Adrenal gland (tissue), 12 donors: ENCODE results near the gene NPPC. TPM values are rescaled to one million over a fixed set of nuclear protein-coding genes. Genes with fewer than 3 reads are reported as not detected.
"Not testable (repeated sequence)": the region's sequence is repeated elsewhere in the genome, so short reads cannot be mapped to it uniquely, and the experiment has no call there.

Experiments
- DNase-seq, 7 donors: peaks; one replicate each; pipeline ENCODE4 v3.0.0-alpha.2; 2019 to 2020
- H3K27ac ChIP-seq, 5 donors: fragments of 200-600 bp; sonication (generic) in 4 of 5; 1 replicate in 3 of 5; 2 replicates in 2 of 5; pipeline versions ENCODE4 v1.5.1 to v1.8.0; 2016 to 2020; ENCODE audit warnings: mild to moderate bottlenecking in 1 of 5
- H3K27me3 ChIP-seq: fragments of 200-600 bp; 2 replicates; pipeline ENCODE4 v1.8.0; 2021
- H3K36me3 ChIP-seq, 2 donors: fragments of 200-600 bp; replicated peaks in 1 of 2; 1 replicate in 1 of 2; 2 replicates in 1 of 2; pipeline versions ENCODE4 v1.5.1 to v1.8.0; 2018 to 2022
- H3K4me1 ChIP-seq, 2 donors: fragments of 200-600 bp; replicated peaks in 1 of 2; 1 replicate in 1 of 2; 2 replicates in 1 of 2; pipeline versions ENCODE4 v1.5.1 to v1.8.0; 2018 to 2021
- H3K4me3 ChIP-seq, 4 donors: fragments of 200-600 bp; sonication (generic) in 3 of 4; one replicate each; pipeline ENCODE4 v1.5.1; 2016 to 2018
- H3K9me3 ChIP-seq, 3 donors: fragments of 200-600 bp; sonication (generic) in 1 of 3; replicated peaks in 1 of 3; 1 replicate in 2 of 3; 2 replicates in 1 of 3; pipeline versions ENCODE4 v1.5.1 to v1.8.0; 2016 to 2021
- POLR2A ChIP-seq, 2 donors: fragments of 450-650 bp; IDR thresholded peaks; one replicate each; pipeline ENCODE4 v1.6.1; 2017; ENCODE audit warnings: antibody characterized with exemption in 2 of 2, mild to moderate bottlenecking in 2 of 2, moderate library complexity in 1 of 2
- WGBS, 4 donors: extraction: QIAGEN DNeasy Blood & Tissue Kit in 2 of 4; methylation state at CpG; one replicate each; pipeline versions ENCODE4 v1.1.5 to v1.1.7; 2013 to 2017; 5-methylcytosine and 5-hydroxymethylcytosine counted together
- intact Hi-C, 2 donors: fragments of 100-400 bp; cut with DNase I; formaldehyde crosslinking; loops; one replicate each; pipeline versions ENCODE4 v1.14.1 to v1.15.0; 2022 to 2023
- polyA plus RNA-seq, 3 donors: library from polyadenylated mRNA; stranded (reverse); fragments of 200-250 nt in 2 of 3; fragments of 350-450 nt in 1 of 3; fragmentation: Illumina TruSeq in 1 of 3; extraction: RNeasy Lipid Tissue Mini Kit (QIAGEN cat#74804) in 1 of 3; gene quantifications; one replicate each; pipeline ENCODE4 v1.2.3, GENCODE V29; 2013 to 2014
- total RNA-seq, 9 donors: library from RNA; depleted of rRNA in 4 of 9; stranded (reverse); fragments of >200 nt in 4 of 9; fragments of 120-200 nt in 1 of 9; fragmentation: NEBNext Ultra II Directional in 1 of 9; extraction: Animal tissue kit (Norgen Biotek cat#: 25700) in 1 of 9; gene quantifications; one replicate each; pipeline versions ENCODE4 v1.1.0 to v1.2.4, GENCODE V29; 2013 to 2023
- TF ChIP-seq, protein P1 (sequence below), 6 experiments: fragments of 450-650 bp in 4 of 6; fragments of 200-600 bp in 2 of 6; sonication (generic) in 1 of 6; IDR thresholded peaks; 1 replicate in 5 of 6; 2 replicates in 1 of 6; pipeline versions ENCODE4 v1.5.1 to v1.8.0; 2016 to 2021; ENCODE audit warnings: antibody characterized with exemption in 6 of 6, mild to moderate bottlenecking in 2 of 6, moderate library complexity in 1 of 6
- donor health status: healthy with polysubstance abuse.
- donor health status: Bipolar disorder and iron deficiency.
- donor health status: DM: yes; HTN: yes; CAD: no.
- donor health status: DM: no; HTN: no; CAD: no.
- donor health status: DM: no; HTN: no; CAD: no.
- donor health status: DM: yes; HTN: yes; CAD: no.

Gene NPPC
- total and polyA plus RNA-seq, 12 donors, result 0.13 to 0.74 (median 0.17) TPM; not detected in 9

DNA sequence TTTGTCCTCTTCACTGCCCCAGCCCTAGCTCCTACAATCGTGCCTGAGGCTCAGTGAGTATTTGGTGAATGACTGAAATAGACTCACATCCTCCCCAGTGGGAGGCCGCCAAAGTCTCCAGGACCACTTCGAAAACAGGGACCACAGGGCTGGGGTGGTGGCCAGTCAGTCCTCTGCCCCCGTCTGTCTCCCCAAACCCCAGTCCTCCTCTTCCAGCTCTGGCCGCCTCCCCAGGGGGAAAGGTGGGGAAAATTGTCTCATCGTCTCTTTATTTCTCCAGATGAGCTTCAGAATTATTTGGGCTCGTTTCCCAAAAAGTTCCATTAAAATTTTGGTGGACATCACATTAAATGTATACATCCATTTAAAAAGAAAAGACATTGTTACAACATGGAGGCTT lies 43.5 kb downstream of the NPPC start:
- TF ChIP-seq, protein P1, sequence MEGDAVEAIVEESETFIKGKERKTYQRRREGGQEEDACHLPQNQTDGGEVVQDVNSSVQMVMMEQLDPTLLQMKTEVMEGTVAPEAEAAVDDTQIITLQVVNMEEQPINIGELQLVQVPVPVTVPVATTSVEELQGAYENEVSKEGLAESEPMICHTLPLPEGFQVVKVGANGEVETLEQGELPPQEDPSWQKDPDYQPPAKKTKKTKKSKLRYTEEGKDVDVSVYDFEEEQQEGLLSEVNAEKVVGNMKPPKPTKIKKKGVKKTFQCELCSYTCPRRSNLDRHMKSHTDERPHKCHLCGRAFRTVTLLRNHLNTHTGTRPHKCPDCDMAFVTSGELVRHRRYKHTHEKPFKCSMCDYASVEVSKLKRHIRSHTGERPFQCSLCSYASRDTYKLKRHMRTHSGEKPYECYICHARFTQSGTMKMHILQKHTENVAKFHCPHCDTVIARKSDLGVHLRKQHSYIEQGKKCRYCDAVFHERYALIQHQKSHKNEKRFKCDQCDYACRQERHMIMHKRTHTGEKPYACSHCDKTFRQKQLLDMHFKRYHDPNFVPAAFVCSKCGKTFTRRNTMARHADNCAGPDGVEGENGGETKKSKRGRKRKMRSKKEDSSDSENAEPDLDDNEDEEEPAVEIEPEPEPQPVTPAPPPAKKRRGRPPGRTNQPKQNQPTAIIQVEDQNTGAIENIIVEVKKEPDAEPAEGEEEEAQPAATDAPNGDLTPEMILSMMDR (IDR thresholded peaks at IDR 0.05), result no peak
- no peak for TF ChIP-seq POLR2A (IDR thresholded peaks at IDR 0.05)
- Histone ChIP-seq H3K36me3 (no peaks in the 10 kb centered on the region), H3K4me1 (peaks cover 7 to 10% of the 10 kb centered on the region in 2 donors), H3K4me3 (no peak overlapping the region), H3K27me3 (peaks cover 8% of the 10 kb centered on the region), H3K9me3 (no peaks in the 10 kb centered on the region), H3K27ac (no peak overlapping the region)
- WGBS, 4 donors, result 72 to 90% (median 80%) methylated on average over 7 of the region's 7 CpGs
- intact Hi-C loops, result no loop called here
- no peak for DNase-seq

DNA sequence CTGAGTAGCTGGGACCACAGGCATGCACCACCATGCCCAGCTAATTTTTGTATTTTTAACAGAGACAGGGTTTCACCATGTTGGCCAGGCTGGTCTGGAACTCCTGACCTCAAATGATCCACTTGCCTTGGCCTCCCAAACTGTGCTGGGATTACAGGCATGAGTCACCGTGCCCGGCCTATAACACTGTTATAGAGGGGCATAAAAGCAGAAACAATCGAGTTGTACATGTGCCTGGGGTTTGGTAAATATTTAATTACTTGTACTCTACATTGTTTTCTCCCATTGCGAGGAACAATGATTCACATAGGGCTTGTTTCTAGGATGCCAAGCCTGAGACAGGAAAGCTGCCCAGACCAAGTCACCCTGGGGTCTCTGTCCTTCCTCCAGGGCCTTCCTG lies 45.8 kb downstream of the NPPC start:
- WGBS, 4 donors, result 70 to 85% (median 76%) methylated on average over 4 of the region's 4 CpGs

DNA sequence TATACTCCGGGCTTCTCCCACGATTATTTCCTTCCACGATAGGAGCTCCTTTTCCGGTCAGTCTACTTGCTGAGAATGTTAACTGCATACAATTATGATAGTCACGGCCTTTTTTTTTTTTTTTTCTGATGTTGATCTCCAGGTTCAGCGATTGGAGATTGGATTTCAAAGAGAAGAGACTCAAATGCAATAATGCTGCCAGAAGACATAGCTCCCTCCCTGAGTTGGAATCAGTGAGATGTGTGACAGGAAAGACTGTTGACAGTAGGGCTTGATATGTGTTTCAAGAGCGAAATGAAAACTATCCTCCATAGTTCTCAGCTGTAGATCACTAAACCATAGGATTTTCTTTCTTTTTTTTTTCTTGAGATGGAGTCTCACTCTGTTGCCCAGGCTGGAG lies 47.0 kb downstream of the NPPC start:
- Histone ChIP-seq H3K27ac (no peak overlapping the region), H3K4me1 (peaks cover 7 to 10% of the 10 kb centered on the region in 2 donors), H3K4me3 (no peak overlapping the region), H3K36me3 (no peaks in the 10 kb centered on the region), H3K27me3 (peaks cover 5% of the 10 kb centered on the region), H3K9me3 (no peaks in the 10 kb centered on the region)
- intact Hi-C loops, result no loop called here
- TF ChIP-seq, protein P1 (IDR thresholded peaks at IDR 0.05), result no peak
- TF ChIP-seq POLR2A (IDR thresholded peaks at IDR 0.05), result no peak
- WGBS, 4 donors, result 83 to 90% (median 85%) methylated on average over 7 of the region's 7 CpGs
- DNase-seq, result no peak

More for the DNA sequence above, 45.8 kb downstream of the NPPC start:
- DNase-seq, H3K9me3 ChIP-seq, H3K27ac ChIP-seq, H3K36me3 ChIP-seq, H3K4me3 ChIP-seq, intact Hi-C loops, H3K27me3 ChIP-seq: not testable (repeated sequence)
- H3K4me1 ChIP-seq, result peaks cover 7 to 10% of the 10 kb centered on the region in 2 donors

DNA sequence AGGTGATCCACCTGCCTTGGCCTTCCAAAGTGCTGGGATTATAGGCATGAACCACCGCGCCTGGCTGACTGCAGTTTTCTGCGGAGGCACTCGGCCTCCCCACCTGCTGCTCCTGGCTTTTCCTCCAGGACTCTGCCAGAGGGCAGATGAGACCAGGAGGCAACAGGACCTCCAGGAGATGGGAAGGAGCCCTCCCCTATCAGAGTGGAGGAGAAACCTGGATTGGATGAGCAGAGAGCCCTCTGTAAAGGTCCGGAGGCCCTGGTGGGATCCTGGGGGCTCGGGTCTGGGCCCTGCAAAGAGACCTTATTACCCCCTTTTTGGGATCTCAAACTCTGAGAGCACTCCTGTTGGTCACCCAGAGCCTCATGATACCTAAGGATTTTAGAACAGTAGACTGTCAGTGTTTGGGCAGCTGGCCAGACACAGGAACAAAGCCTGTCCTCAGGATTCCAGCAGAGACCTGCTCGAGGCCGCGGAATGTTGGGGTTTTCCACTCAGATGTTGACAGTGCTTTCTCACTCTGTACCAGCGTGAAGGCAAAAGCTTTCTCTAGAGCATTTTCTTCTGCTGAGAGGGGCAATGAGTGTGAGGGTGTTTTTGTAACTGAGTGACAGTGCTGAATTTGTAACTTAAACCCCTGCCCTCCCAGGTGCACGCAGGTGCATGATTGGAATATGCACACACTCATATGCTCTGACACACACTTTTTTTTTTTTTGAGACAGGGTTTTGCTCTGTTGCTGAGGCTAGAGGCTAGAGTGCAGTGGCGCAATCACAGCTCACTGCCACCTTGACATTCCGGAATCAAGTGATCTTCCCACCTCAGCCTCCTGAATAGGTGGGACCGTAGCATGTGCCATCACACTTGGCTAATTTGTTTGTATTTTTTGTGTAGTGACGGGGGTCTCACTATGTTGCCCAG lies 48.4 kb downstream of the NPPC start:
- H3K9me3 ChIP-seq, result no peaks in the 10 kb centered on the region
- no peak overlapping the region for H3K27ac ChIP-seq
- TF ChIP-seq, protein P1 (IDR thresholded peaks at IDR 0.05), result no peak
- TF ChIP-seq POLR2A (IDR thresholded peaks at IDR 0.05), result no peak
- no peaks in the 10 kb centered on the region for H3K4me1 ChIP-seq
- intact Hi-C loops, result no loop called here
- no peak for DNase-seq
- 80 to 95% (median 88%) methylated on average over 10 to 15 of the region's 15 CpGs for WGBS, 4 donors
- H3K4me3 ChIP-seq, result no peak overlapping the region
- H3K27me3 ChIP-seq, result peaks cover 7% of the 10 kb centered on the region
- no peaks in the 10 kb centered on the region for H3K36me3 ChIP-seq
